SJSA1 (cell line): ENCODE data around the gene NAT8L. TPM values are rescaled to one million over a fixed set of nuclear protein-coding genes. Genes with fewer than 3 reads are reported as not detected.

Experiments used
- DNase-seq, 2 experiments: peaks; one replicate each; pipeline ENCODE4 v3.0.0-alpha.2; 2015 to 2020; ENCODE audit warnings: low spot score in 2 of 2, low read depth in 1 of 2
- H3K27ac ChIP-seq: fragments of 250-450 bp; sonication (Bioruptor Pico); 2 replicates; pipeline ENCODE4 v1.5.1; 2020; ENCODE audit warnings: mild to moderate bottlenecking, moderate library complexity
- H3K27me3 ChIP-seq: fragments of 250-450 bp; sonication (Bioruptor Pico); replicated peaks from 2 replicates; pipeline ENCODE4 v1.5.1; 2020; ENCODE audit warnings: mild to moderate bottlenecking, moderate library complexity
- H3K36me3 ChIP-seq: fragments of 250-450 bp; sonication (Bioruptor Pico); 2 replicates; pipeline ENCODE4 v1.5.1; 2020; ENCODE audit warnings: mild to moderate bottlenecking
- H3K4me1 ChIP-seq: fragments of 250-450 bp; sonication (Bioruptor Pico); replicated peaks from 2 replicates; pipeline ENCODE4 v1.6.1; 2021; ENCODE audit warnings: mild to moderate bottlenecking
- H3K4me3 ChIP-seq: fragments of 250-450 bp; sonication (Bioruptor Pico); 2 replicates; pipeline ENCODE4 v1.5.1; 2020; ENCODE audit warnings: mild to moderate bottlenecking
- H3K9me3 ChIP-seq: fragments of 250-450 bp; sonication (Bioruptor Pico); replicated peaks from 2 replicates; pipeline ENCODE4 v1.5.1; 2020; ENCODE audit warnings: mild to moderate bottlenecking
- total RNA-seq: library from RNA; depleted of rRNA; stranded (reverse); fragments of >200 nt; shearing (Covaris generic); gene quantifications from 2 replicates; pipeline ENCODE4 v1.2.3, GENCODE V29; 2014

NAT8L gene
- total RNA-seq, 1 experiment from 2014 or later = not detected

DNA sequence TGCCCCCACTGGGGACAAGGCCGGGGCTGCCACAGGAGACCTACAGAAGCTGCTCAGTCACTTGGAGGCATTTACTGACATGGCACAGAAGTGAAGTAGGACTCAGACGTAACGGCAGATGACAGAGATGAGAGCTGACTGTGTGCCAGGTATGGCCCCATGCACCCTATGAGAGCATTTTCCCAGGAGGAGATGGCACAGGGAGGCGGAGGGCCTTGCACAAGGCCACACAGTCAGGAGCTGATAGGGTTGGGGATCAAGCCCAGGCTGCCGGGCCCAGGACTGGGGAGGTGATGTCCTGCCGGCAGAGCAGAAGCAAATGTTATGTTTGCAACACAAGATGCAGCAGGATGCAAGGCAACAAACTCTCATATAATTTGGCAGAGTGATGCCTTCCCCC, 34.1 kb downstream of the NAT8L start:
- Histone ChIP-seq H3K36me3 (no peaks in the 10 kb centered on the region), H3K27ac (no peak overlapping the region), H3K4me1 (no peaks in the 10 kb centered on the region), H3K27me3 (no peaks in the 10 kb centered on the region), H3K9me3 (no peaks in the 10 kb centered on the region), H3K4me3 (no peak overlapping the region)
- DNase-seq = no peak

GRCh38 chr4:2094545-2094944, 35.4 kb downstream of the NAT8L start:
- H3K4me1 ChIP-seq = no peaks in the 10 kb centered on the region
- no peaks in the 10 kb centered on the region for H3K27me3 ChIP-seq
- no peak for DNase-seq
- H3K9me3 ChIP-seq = no peaks in the 10 kb centered on the region
- no peak overlapping the region for H3K27ac ChIP-seq
- H3K4me3 ChIP-seq = no peak overlapping the region
- H3K36me3 ChIP-seq = no peaks in the 10 kb centered on the region

DNA sequence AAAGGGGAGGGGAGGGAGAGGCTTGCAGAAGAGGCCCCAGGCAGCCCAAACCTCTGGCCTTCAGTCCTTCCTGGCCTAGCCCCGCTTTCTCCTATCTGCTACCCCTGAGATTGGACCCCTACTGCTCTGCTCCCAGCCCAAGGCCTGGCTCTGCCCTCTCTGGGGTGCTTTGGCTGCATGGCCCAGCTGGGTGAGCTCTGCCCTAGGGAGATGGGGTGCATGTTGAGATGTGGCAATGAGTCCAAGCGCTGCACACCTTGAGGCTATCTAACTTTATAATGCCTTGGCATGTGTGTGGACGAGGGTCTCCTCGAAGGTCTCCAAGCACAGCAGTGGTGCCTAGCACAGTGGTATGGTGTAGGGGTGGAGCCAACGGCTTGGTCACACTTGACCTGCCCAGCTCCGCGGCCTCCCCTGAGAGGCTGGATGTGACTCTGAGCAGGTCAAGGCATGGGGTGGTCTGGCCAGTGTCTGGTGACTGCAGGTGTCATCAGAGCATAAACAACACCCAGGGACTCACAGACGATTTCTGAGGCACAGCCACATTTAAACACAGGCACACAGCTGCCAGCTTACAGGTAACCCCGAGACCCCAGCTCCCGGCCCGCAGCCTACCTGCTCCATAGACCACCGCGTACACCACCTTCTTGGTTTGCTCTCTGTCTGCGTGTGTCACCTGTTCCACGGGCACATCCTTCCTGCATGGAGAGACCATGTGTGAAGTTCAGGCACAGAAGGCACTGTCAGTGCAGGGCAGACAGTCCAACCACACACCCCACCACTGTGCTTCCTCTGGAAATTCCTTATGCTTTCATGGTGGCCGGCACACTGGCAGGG, 36.3 kb downstream of the NAT8L start:
- DNase-seq = no peak
- Histone ChIP-seq H3K4me3 (no peak overlapping the region), H3K36me3 (no peaks in the 10 kb centered on the region)

GRCh38 chr4:2096073-2096609, 37.0 kb downstream of the NAT8L start:
- no peaks in the 10 kb centered on the region for H3K36me3 ChIP-seq
- H3K27ac ChIP-seq = no peak overlapping the region
- no peak overlapping the region for H3K4me3 ChIP-seq
- no peaks in the 10 kb centered on the region for H3K27me3 ChIP-seq
- peak in 1 of 2 experiments; percentile 6 for DNase-seq
- no peaks in the 10 kb centered on the region for H3K9me3 ChIP-seq
- no peaks in the 10 kb centered on the region for H3K4me1 ChIP-seq

More for the DNA sequence above, 36.3 kb downstream of the NAT8L start:
- H3K9me3 ChIP-seq = no peaks in the 10 kb centered on the region
- no peak overlapping the region for H3K27ac ChIP-seq
- no peaks in the 10 kb centered on the region for H3K4me1 ChIP-seq
- H3K27me3 ChIP-seq = no peaks in the 10 kb centered on the region

- Histone ChIP-seq H3K36me3 (no peaks in the 10 kb centered on the region), H3K27ac (no peak overlapping the region)
These were observed 42.4 kb downstream of the NAT8L start for GRCh38 chr4:2101346-2102044.

DNA sequence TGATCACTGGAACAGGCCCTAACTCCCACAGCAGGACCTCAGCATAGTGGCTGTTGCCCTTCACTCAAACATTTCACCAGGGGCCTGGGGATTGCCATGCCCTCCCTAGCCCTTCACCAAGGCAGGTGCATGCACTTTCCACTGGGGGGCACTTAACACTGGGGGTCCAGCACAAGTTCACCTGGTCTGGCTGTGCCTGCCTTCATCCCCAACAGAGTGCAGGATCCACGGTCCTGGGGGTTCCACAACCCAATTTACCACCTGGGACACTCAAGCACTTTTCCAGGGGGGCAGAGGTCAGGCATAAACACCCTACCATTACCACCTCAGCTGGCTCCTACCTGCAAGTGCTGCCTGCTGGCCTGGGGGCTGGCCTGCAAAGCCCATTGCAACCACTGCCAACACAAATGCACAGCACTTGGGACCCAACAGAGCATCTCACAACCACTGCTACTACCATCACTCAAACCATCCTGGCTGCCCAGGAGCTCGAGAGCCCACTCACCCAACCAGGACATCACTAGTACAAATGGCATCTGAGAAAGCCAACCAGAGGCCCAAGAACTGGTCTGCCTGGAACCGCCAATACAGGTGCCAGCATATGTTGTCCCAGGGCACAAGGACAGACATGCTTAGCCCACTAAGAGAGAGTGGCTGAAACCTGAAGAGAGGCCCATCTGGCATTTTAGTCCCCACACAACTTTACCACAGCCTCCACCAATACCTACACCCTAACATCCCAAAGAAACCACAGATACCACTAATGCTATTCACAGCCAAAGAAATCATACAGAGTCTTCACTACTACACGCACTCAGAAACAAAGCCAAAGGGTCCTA, 43.1 kb downstream of the NAT8L start:
- no peaks in the 10 kb centered on the region for H3K36me3 ChIP-seq
- H3K9me3 ChIP-seq = no peaks in the 10 kb centered on the region
- DNase-seq = no peak
- no peaks in the 10 kb centered on the region for H3K4me1 ChIP-seq
- H3K27ac ChIP-seq = no peak overlapping the region
- no peaks in the 10 kb centered on the region for H3K27me3 ChIP-seq
- H3K4me3 ChIP-seq = no peak overlapping the region

More at GRCh38 chr4:2101346-2102044, 42.4 kb downstream of the NAT8L start:
- no peak for DNase-seq
- no peaks in the 10 kb centered on the region for H3K9me3 ChIP-seq
- H3K4me1 ChIP-seq = no peaks in the 10 kb centered on the region
- no peak overlapping the region for H3K4me3 ChIP-seq
- H3K27me3 ChIP-seq = no peaks in the 10 kb centered on the region

DNA sequence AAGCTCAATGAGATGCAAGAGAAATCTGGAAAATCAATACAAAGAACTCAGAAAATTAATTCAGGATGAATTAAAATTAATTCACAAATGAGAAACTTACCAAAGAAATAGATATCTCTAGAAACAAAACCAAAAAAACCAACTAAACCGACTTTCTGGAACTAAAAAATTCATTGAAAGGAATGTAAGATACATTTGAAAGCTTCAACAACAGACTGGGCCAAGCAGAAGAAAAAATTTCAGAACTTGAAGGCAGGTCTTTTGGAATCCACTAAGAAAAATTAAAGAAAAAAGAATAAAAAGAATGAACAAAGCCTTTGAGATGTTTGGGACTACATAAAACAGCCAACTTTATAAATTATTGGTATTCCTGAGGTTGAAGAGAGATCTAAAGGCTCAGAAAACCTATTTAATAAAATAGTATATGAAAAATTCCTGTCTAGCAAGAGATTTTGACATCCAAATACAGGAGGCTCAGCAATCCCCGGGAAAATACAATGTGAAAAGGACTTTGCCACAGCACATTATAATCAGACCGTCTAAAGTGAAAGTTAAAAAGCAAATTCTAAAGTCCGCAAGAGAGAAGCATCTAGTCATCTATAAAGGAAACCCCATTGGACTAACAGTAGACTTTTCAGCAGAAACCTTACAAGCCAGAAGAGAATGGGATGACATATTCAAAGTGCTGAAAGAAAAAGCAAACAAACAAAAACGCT, 44.2 kb downstream of the NAT8L start:
- no peak overlapping the region for H3K27ac ChIP-seq
- H3K27me3 ChIP-seq = no peaks in the 10 kb centered on the region
- H3K36me3 ChIP-seq = no peaks in the 10 kb centered on the region
- no peaks in the 10 kb centered on the region for H3K9me3 ChIP-seq
- H3K4me3 ChIP-seq = no peak overlapping the region
- H3K4me1 ChIP-seq = no peaks in the 10 kb centered on the region
- no peak for DNase-seq

DNA sequence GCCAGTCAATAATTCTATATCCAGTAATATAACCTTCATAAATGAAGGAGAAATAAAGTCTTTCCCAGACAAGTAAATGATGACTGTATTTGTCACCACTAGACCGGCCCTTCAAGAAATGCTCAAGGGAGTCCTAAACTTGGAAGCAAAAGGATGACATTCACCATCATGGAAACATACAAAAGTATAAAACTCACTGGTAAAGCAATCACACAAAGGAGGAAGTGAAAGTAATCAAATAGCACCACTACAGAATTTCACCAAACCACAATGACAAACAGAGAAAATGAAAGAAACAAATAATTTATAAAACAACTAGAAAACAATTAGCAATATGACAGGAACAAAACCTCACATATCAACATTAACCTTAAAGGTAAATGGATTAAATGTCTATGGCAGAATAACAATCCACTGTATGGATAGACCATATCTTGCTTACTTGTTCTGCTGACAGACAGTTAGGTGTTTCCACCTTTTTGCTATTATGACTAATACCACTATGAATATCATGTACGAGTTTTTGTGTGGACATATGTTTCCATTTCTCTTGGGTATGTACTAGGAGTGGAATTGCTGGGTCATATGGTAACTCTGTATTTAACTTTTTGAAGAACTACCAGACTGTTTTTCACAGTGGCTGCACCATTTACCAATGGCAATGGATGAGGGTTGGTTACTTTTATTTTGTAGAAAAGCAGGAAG, 44.9 kb downstream of the NAT8L start:
- no peaks in the 10 kb centered on the region for H3K36me3 ChIP-seq
- H3K9me3 ChIP-seq = no peaks in the 10 kb centered on the region
- H3K27ac ChIP-seq = no peak overlapping the region
- H3K4me1 ChIP-seq = no peaks in the 10 kb centered on the region
- no peak overlapping the region for H3K4me3 ChIP-seq
- H3K27me3 ChIP-seq = no peaks in the 10 kb centered on the region
- DNase-seq = no peak

- H3K9me3 ChIP-seq = no peaks in the 10 kb centered on the region
- H3K36me3 ChIP-seq = no peaks in the 10 kb centered on the region
- DNase-seq = no peak
- H3K4me3 ChIP-seq = no peak overlapping the region
- H3K4me1 ChIP-seq = no peaks in the 10 kb centered on the region
- H3K27me3 ChIP-seq = no peaks in the 10 kb centered on the region
- H3K27ac ChIP-seq = no peak overlapping the region
These were observed 45.6 kb downstream of the NAT8L start for GRCh38 chr4:2104556-2105345.

DNA sequence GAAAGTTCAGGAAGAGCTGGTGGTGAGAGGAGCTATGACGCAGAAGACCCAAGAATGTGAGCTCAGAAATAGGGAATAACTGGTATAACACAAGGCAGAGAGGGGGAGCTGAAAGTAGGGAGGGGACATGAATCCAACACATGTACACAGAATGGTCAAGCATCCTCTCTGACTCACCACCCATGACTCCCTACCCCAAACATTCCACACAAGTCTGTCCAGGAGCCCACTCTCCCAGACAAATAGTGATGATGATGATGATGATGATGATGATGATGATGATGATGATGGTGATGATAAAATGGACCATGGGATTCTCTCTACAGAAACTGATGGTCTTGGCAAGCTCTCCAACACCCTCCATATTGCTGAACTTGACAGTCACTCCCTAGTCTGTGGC, 46.4 kb downstream of the NAT8L start:
- no peaks in the 10 kb centered on the region for H3K9me3 ChIP-seq
- no peak for DNase-seq
- H3K36me3 ChIP-seq = no peaks in the 10 kb centered on the region
- H3K4me3 ChIP-seq = no peak overlapping the region
- no peak overlapping the region for H3K27ac ChIP-seq
- H3K4me1 ChIP-seq = no peaks in the 10 kb centered on the region
- H3K27me3 ChIP-seq = no peaks in the 10 kb centered on the region

DNA sequence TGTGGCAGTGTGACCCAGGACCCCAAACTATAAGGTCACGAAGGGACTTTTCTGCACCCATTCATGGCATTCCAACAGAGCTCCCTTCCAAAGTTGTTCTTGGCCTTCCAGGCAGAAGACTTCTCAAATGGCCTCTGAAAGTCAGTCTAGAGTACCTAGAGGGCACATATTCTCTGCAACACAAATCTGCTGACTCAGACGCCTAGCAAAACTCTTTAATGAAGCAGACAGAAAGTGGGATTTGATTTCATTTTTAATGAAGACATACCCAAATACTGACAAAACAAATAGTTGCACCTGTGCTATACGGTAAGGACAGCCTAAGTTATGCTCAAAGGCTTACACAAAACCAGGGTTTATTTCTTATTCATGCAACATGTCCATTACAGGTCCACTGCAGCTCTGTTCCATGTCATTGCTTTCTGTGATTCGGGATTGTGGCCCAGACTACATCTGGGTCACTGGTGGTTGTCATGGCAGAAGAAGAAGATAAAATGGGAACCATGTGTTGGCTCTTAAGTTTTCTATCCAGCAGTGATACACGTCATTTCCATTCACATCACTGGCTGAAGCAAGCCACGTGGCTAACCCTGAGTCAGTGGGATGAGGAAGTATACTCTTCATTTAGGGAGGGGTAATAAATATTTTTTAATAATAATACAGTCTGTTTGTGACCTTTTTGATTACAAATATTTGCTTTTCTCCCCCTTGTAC, 57.7 kb downstream of the NAT8L start:
- Histone ChIP-seq H3K36me3 (no peaks in the 10 kb centered on the region), H3K4me1 (no peaks in the 10 kb centered on the region), H3K9me3 (no peaks in the 10 kb centered on the region), H3K27ac (no peak overlapping the region), H3K4me3 (no peak overlapping the region), H3K27me3 (no peaks in the 10 kb centered on the region)
- no peak for DNase-seq
